ENCODE results near the gene GYPC. TPM values are rescaled to one million over a fixed set of nuclear protein-coding genes. Genes with fewer than 3 reads are reported as not detected.
"Not testable (repeated sequence)": the region's sequence is repeated elsewhere in the genome, so short reads cannot be mapped to it uniquely, and the experiment has no call there.

Gene GYPC
- total RNA-seq, 3 donors from 2014 or later = 61.6 to 181 (median 127) TPM

GRCh38 chr2:126714191-126714965, 58.4 kb downstream of the GYPC start:
- no peak for DNase-seq (ENCODE audit: low spot score in 2 of 2)
- Histone ChIP-seq H3K4me1 (no peaks in the 10 kb centered on the region), H3K4me3 (no peak overlapping the region), H3K27ac (no peak overlapping the region), H3K36me3 (no peaks in the 10 kb centered on the region), H3K9me3 (no peaks in the 10 kb centered on the region), H3K27me3 (no peaks in the 10 kb centered on the region)
- TF ChIP-seq POLR2A (IDR thresholded peaks at IDR 0.05) = no peak
- TF ChIP-seq POLR2AphosphoS5 (IDR thresholded peaks at IDR 0.05) = no peak
- no peak for TF ChIP-seq CTCF (IDR thresholded peaks at IDR 0.05)
- intact Hi-C loops (cut with DNase I; ENCODE audit: low total_unique reads) = no loop called here

- H3K9me3 ChIP-seq = no peaks in the 10 kb centered on the region
- no peaks in the 10 kb centered on the region for H3K27me3 ChIP-seq
- no peak overlapping the region for H3K27ac ChIP-seq
- TF ChIP-seq POLR2A (IDR thresholded peaks at IDR 0.05) (no peak), CTCF (IDR thresholded peaks at IDR 0.05) (no peak), POLR2AphosphoS5 (IDR thresholded peaks at IDR 0.05) (no peak)
- no peak for DNase-seq (ENCODE audit: low spot score in 2 of 2)
- intact Hi-C loops (cut with DNase I; ENCODE audit: low total_unique reads) = no loop called here
- no peaks in the 10 kb centered on the region for H3K36me3 ChIP-seq
- no peaks in the 10 kb centered on the region for H3K4me1 ChIP-seq
- no peak overlapping the region for H3K4me3 ChIP-seq
These were observed 59.2 kb downstream of the GYPC start for GRCh38 chr2:126715111-126715510.

- intact Hi-C loops (cut with DNase I; ENCODE audit: low total_unique reads) = no loop called here
- no peaks in the 10 kb centered on the region for H3K27me3 ChIP-seq
- H3K4me1 ChIP-seq = no peaks in the 10 kb centered on the region
- no peak for DNase-seq (ENCODE audit: low spot score in 2 of 2)
- no peak overlapping the region for H3K4me3 ChIP-seq
- H3K9me3 ChIP-seq = no peaks in the 10 kb centered on the region
- H3K36me3 ChIP-seq = no peaks in the 10 kb centered on the region
- no peak overlapping the region for H3K27ac ChIP-seq
- no peak for TF ChIP-seq POLR2AphosphoS5 (IDR thresholded peaks at IDR 0.05)
- TF ChIP-seq POLR2A (IDR thresholded peaks at IDR 0.05) = no peak
- TF ChIP-seq CTCF (IDR thresholded peaks at IDR 0.05) = no peak
These were observed 59.8 kb downstream of the GYPC start for GRCh38 chr2:126715576-126716406.

GRCh38 chr2:126717277-126717676, 61.3 kb downstream of the GYPC start:
- DNase-seq (ENCODE audit: low spot score in 2 of 2); H3K27ac ChIP-seq; H3K9me3 ChIP-seq; H3K4me3 ChIP-seq; H3K4me1 ChIP-seq; intact Hi-C loops (cut with DNase I; ENCODE audit: low total_unique reads); H3K27me3 ChIP-seq; H3K36me3 ChIP-seq: not testable (repeated sequence)

- intact Hi-C loops (cut with DNase I; ENCODE audit: low total_unique reads) = no loop called here
- Histone ChIP-seq H3K27ac (no peak overlapping the region), H3K27me3 (no peaks in the 10 kb centered on the region), H3K9me3 (no peaks in the 10 kb centered on the region), H3K4me3 (no peak overlapping the region), H3K36me3 (no peaks in the 10 kb centered on the region), H3K4me1 (no peaks in the 10 kb centered on the region)
- no peak for DNase-seq (ENCODE audit: low spot score in 2 of 2)
- TF ChIP-seq POLR2AphosphoS5 (IDR thresholded peaks at IDR 0.05) (no peak), CTCF (IDR thresholded peaks at IDR 0.05) (no peak), POLR2A (IDR thresholded peaks at IDR 0.05) (no peak)
These were observed 62.0 kb downstream of the GYPC start for GRCh38 chr2:126717928-126718327.
